ENCODE data around the gene HLA-DRA.

HLA-DRA gene

DNA sequence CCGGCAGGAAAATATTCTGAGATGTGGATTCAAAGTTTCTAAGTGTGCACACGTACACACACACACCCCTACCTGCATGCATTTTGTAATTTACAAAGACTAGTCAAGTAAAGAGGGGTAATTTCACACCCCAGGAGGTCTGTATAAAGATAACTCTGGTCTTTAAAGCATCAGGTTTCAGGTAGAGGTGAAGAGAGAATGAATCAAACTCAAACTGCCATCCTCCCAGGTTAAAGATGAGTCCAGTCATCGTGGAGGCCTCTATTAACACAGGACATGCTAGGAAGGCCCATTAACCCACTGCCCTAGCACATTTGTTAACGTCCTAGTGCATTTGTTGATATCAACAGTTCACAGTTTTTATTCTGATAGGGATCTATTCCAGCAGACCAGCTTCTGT lies 3.5 kb upstream of the HLA-DRA start:
- TF ChIP-seq, protein P1, sequence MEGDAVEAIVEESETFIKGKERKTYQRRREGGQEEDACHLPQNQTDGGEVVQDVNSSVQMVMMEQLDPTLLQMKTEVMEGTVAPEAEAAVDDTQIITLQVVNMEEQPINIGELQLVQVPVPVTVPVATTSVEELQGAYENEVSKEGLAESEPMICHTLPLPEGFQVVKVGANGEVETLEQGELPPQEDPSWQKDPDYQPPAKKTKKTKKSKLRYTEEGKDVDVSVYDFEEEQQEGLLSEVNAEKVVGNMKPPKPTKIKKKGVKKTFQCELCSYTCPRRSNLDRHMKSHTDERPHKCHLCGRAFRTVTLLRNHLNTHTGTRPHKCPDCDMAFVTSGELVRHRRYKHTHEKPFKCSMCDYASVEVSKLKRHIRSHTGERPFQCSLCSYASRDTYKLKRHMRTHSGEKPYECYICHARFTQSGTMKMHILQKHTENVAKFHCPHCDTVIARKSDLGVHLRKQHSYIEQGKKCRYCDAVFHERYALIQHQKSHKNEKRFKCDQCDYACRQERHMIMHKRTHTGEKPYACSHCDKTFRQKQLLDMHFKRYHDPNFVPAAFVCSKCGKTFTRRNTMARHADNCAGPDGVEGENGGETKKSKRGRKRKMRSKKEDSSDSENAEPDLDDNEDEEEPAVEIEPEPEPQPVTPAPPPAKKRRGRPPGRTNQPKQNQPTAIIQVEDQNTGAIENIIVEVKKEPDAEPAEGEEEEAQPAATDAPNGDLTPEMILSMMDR (IDR thresholded peaks at IDR 0.05; ENCODE audit: low read depth, low read length), result no peak
- no peak overlapping the region for H3K27ac ChIP-seq
- peaks cover 81% of the 10 kb centered on the region for H3K27me3 ChIP-seq (ENCODE audit: insufficient read depth, low read depth, severe bottlenecking)
- H3K36me3 ChIP-seq, result no peaks in the 10 kb centered on the region
- no peak overlapping the region for H3K4me3 ChIP-seq (ENCODE audit: low read depth, low read length)
- no peaks in the 10 kb centered on the region for H3K9me3 ChIP-seq (ENCODE audit: severe bottlenecking)
- DNase-seq, result no peak

DNA sequence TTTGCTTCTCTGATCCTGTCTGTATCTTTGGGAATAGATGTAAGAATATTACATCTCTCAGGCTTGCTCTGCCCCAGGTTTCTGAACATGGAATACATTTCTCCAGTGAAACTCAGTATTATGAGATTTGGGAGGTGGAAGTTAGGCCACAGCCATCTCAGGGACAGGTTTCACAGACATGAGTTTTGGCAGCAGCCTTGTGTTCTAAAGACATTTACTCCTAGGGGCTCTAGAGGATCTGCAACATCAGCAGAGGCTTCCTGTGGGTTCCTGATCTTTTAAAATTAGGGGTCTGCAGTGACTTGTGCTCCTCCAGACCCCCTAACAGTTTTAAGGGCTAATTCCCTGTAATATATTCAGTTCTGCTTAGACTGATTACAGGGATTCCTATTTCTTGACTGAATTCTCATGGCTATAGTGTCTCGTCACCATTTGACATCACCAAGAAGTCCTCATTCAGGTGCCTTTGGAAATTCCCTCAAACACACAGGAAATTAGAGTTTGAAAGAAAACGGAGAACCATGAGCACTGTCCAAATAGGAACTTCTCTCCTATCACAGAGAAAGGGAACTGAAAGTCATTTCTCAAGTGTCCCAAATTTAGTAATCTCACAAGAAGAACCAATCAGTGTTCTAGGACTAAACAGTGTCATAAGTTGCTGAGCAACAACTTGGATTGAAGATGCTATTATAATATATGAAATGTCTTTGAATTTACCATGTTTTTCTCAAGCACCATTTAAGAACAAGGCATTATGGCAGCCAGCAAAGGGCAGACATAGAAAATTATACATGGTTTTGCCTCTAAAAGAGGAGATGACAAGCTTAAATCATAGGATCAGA lies 2.5 kb upstream of the HLA-DRA start:
- no peak overlapping the region for H3K27ac ChIP-seq
- H3K36me3 ChIP-seq, result no peaks in the 10 kb centered on the region
- H3K9me3 ChIP-seq (ENCODE audit: severe bottlenecking), result no peaks in the 10 kb centered on the region
- H3K27me3 ChIP-seq (ENCODE audit: insufficient read depth, low read depth, severe bottlenecking), result peaks cover 86% of the 10 kb centered on the region
- TF ChIP-seq, protein P1 (IDR thresholded peaks at IDR 0.05; ENCODE audit: low read depth, low read length), result no peak
- no peak overlapping the region for H3K4me3 ChIP-seq (ENCODE audit: low read depth, low read length)
- DNase-seq, result no peak

DNA sequence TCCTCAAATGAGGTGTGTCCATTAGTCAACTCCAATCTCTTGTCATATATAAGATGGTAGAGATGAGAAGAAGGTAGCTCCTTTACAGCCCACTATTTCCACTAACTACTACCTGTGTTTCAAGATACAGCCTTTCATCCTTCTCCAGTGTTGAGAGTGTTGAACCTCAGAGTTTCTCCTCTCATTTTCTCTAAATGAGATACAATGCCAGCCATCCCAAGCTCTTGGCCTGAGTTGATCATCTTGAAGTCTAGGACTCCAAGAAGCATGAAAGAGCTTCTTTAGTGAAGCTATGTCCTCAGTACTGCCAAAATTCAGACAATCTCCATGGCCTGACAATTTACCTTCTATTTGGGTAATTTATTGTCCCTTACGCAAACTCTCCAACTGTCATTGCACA lies 548 bp upstream of the HLA-DRA start:
- Histone ChIP-seq H3K36me3 (no peaks in the 10 kb centered on the region), H3K9me3 (ENCODE audit: severe bottlenecking) (no peaks in the 10 kb centered on the region), H3K4me3 (ENCODE audit: low read depth, low read length) (no peak overlapping the region), H3K27me3 (ENCODE audit: insufficient read depth, low read depth, severe bottlenecking) (peaks cover 91% of the 10 kb centered on the region), H3K27ac (no peak overlapping the region)
- TF ChIP-seq, protein P1 (IDR thresholded peaks at IDR 0.05; ENCODE audit: low read depth, low read length), result no peak
- no peak for DNase-seq

DNA sequence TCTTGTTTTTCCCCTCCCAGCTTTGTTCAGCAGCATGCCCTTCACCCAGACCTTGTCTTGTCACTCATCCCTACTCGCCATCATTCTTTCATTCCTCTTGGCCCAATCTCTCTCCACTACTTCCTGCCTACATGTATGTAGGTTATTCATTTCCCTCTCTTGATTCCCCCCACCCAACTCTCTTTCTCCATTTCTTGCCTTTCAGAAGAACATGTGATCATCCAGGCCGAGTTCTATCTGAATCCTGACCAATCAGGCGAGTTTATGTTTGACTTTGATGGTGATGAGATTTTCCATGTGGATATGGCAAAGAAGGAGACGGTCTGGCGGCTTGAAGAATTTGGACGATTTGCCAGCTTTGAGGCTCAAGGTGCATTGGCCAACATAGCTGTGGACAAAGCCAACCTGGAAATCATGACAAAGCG lies 2.6 kb downstream of the HLA-DRA start:
- Histone ChIP-seq H3K27ac (no peak overlapping the region), H3K36me3 (no peaks in the 10 kb centered on the region), H3K4me3 (ENCODE audit: low read depth, low read length) (no peak overlapping the region), H3K27me3 (ENCODE audit: insufficient read depth, low read depth, severe bottlenecking) (peaks cover 90% of the 10 kb centered on the region), H3K9me3 (ENCODE audit: severe bottlenecking) (no peaks in the 10 kb centered on the region)
- TF ChIP-seq, protein P1 (IDR thresholded peaks at IDR 0.05; ENCODE audit: low read depth, low read length), result no peak
- DNase-seq, result no peak

DNA sequence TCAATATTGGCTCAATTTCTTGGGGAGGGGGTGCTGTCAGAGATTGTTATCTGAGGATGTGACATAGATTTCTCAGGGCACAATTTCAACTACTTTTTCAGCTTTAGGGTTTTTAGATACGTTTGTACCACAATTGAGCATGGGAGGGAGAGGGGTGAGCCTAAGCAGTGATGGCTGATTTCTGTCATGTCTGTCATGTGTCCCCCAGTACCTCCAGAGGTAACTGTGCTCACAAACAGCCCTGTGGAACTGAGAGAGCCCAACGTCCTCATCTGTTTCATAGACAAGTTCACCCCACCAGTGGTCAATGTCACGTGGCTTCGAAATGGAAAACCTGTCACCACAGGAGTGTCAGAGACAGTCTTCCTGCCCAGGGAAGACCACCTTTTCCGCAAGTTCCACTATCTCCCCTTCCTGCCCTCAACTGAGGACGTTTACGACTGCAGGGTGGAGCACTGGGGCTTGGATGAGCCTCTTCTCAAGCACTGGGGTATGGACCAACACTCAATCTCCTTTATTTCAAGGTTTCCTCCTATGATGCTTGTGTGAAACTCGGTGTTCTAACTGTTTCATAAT lies 3.4 kb downstream of the HLA-DRA start:
- Histone ChIP-seq H3K4me3 (ENCODE audit: low read depth, low read length) (no peak overlapping the region), H3K27me3 (ENCODE audit: insufficient read depth, low read depth, severe bottlenecking) (peaks cover 89% of the 10 kb centered on the region), H3K9me3 (ENCODE audit: severe bottlenecking) (no peaks in the 10 kb centered on the region), H3K27ac (no peak overlapping the region), H3K36me3 (no peaks in the 10 kb centered on the region)
- no peak for DNase-seq
- TF ChIP-seq, protein P1 (IDR thresholded peaks at IDR 0.05; ENCODE audit: low read depth, low read length), result no peak

Data from WERI-Rb-1 (cell line).